ENCODE measurements around the gene COLEC11.

DNA sequence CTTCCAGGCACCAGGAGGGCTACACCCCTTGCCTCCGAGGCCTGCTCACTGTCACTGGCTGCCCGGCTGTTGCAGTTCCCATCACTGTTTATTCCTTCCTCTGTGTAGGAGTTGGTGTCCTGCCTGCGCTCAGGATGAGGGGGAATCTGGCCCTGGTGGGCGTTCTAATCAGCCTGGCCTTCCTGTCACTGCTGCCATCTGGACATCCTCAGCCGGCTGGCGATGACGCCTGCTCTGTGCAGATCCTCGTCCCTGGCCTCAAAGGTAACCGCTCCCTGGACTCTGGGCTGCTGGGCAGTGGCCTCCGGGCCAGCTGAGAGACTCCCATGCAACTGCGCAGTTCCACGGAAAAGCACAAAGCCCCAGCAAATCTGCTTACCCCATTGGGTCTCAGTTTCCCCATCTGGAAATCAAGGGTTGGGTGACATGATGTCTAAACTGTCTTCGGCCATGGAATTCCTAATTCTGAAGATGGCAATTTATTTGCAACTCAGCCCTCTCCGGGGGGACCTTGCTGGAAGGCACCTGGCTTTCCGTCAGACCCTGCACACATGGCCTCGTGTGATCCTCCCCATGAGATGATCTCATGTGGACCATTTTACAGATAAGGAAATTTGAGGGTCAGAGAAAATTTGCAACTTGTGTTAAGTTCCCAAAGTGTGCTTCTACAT, 9.4 kb downstream of the COLEC11 start:
- no peak for TF ChIP-seq POLR2A (IDR thresholded peaks at IDR 0.05; ENCODE audit: low read length)
- no peak for TF ChIP-seq GATA1 (IDR thresholded peaks at IDR 0.05; ENCODE audit: low read depth, low read length)

Measured in erythroblast (primary cell).